ENCODE data around the gene E2F6. TPM values are rescaled to one million over a fixed set of nuclear protein-coding genes. Genes with fewer than 3 reads are reported as not detected.

Gene E2F6, protein sequence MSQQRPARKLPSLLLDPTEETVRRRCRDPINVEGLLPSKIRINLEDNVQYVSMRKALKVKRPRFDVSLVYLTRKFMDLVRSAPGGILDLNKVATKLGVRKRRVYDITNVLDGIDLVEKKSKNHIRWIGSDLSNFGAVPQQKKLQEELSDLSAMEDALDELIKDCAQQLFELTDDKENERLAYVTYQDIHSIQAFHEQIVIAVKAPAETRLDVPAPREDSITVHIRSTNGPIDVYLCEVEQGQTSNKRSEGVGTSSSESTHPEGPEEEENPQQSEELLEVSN
- total RNA-seq, result 9.0 and 9.8 TPM in 2 replicates

DNA sequence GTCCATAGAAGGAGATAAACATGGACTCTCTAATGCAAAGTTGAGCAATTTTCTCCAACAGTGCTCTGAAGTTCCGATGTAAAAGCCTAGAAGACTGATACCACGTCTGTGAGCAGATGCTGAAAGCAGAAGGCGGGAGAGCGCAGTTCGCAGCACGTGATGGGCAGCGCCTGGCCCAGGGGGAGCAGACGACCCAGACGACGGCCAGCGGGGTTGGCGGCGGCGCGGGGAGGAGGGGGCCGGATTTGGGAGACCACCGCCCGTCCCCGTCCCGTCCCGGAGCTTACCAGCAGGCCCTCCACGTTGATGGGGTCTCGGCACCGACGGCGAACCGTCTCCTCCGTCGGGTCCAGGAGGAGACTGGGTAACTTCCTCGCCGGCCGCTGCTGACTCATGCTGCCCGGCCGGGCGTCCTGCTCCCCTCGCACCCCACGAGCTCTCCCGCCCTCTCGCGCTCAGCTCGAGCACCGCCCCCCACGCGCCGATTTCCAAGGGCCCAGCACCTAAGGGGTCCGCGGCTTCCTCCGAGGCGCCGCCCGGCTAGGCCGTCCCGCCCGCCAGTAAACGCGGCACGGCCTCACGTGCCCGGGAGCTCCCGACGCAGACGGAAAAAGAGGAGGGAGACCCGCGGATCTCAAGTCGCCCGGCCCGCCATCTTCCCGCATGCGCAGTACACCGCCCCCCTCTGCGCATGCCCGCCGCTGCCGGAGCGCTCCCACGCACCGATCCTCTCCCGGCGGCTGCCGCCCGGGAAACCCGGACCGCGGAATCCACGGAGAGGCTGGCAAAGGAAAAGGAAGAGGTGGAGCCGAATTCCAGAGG is at the start of gene E2F6:
TSS of gene E2F6 (minus strand) at position 677 of the 822 bp plus-strand sequence. CDS start at position 395, 282 bp downstream.

Other genes starting within 250 kb of the E2F6 start
- gene ROCK2, start 121.5 kb downstream of the E2F6 start, total RNA-seq, result 16.4 and 20.1 TPM in 2 replicates
- 0.07 TPM in 1 of 2 replicates, not detected in the other for gene GREB1, start 67.9 kb upstream of the E2F6 start, total RNA-seq
- gene NTSR2, start 204.0 kb upstream of the E2F6 start, total RNA-seq, result not detected in 2 replicates

All from airway epithelial cell (primary cell).